Urothelium cell line (cell line): ENCODE results near the gene PISD.

ENCODE experiments used
- DNase-seq: peaks from one replicate; pipeline ENCODE4 v3.0.0; 2011; ENCODE audit warnings: low spot score, mixed read lengths
- FAIRE-seq: peaks from 2 replicates; lab custom pipeline; 2011; peaks lifted over from hg19 to GRCh38; lab: Jason Lieb, UNC

The PISD gene

DNA sequence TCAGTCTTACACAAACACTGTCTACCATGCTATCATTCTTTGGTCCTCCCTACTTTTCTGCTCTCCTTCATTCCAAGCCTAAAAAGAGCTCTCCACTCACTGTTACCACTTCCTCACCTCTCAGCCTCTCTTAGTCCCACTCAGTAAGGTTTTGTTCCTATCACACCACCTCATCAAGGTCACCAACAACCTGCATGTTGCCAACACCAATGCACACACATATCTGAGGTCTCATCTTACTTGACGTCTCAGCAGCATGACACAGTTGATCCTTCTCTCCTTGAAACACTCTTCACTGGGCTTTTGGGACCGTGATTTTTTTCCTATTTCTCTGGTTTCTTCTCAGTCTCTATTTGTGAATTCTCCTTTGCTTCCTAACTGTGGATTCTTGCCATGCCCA is 8.1 kb downstream of the PISD start:
- DNase-seq (no peak), FAIRE-seq (no peak)

DNA sequence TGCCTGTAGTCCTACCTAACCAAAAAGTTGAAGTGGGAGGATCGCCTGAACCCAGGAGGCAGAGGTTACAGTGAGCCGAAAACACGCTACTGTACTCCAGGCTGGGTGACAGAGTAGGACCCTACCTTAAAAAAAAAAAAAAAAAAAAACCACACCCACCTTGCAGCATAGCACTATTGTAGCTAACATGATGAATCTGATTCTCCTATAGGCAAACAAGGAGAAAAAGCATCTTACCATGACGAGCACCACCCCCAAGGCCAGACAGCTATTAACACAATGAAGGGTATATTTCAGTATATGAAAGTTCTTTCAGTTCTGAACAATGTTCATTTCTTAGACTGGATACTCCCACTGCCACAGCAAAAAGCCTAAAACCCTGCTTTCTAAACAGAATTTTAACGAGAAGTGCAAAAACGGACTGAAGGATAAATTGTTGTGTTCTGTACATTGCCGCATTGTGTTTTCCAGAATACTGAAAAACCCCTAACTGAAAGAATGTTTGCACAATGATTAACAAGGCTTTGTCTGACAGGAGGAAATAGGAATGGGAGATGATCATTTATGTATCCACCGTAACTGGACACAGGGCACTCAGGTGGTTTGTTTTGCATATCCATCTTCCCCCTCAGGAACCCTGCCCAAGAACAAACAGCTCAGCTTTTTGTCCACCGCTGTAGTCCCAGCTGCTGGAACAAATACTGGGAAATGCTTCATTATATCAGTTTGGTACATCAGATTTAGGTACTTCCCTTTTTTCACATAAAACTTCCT is 8.9 kb downstream of the PISD start:
- FAIRE-seq (no peak), DNase-seq (no peak)

DNA sequence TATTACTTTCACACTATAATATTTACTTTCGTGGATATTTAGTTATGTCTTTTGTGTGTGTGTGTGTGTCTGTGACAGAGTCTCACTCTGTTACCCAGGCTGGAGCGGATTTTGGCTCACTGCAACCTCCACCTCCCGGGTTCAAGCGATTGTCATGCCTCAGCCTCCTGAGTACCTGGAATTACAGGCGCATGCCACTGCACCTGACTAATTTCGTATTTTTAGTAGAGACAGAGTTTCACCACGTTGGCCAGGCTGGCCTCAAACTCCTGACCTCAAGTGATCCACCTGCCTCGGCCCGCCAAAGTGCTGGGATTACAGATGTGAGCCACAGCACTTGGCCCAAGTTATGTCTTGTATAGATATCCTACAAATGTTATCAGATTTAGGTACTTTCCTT is 9.9 kb downstream of the PISD start:
- FAIRE-seq (no peak), DNase-seq (no peak)

DNA sequence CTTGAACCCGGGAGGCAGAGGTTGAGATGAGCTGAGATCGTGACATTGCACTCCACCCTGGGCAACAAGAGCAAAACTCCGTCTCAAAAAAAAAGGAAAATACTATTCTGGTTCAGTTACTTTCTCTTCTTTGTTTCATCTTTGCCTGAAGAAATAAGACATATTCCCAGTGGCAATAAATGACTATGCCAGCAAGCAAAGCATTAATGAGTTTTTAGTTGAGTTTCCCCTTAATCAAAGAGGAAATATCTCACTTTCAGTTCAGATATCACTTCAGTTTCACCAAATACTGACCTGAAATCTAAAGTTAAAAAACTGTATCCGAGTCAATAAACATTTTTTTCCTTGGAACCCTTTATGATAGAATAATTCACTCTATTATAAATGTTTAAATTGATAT is 10.4 kb downstream of the PISD start:
- FAIRE-seq (no peak), DNase-seq (no peak)

DNA sequence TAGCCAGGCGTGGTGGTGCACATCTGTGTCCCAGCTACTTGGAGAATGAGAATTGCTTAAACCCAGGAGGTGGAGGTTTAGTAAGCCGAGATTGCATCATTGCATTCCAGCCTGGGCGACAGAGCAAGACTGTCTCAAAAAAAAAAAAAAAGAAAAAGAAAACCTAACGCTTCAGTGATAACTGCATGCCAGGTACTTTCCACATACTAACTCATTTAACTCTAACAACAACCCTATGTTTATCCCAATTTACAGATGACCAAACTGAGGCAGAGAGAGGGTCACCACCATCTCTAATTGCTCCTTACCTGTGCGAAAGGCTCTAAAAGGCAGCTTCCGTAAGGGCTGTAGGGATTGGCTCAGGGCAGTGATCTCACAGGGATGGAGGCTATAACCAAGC is 11.6 kb downstream of the PISD start:
- DNase-seq (no peak), FAIRE-seq (no peak)

DNA sequence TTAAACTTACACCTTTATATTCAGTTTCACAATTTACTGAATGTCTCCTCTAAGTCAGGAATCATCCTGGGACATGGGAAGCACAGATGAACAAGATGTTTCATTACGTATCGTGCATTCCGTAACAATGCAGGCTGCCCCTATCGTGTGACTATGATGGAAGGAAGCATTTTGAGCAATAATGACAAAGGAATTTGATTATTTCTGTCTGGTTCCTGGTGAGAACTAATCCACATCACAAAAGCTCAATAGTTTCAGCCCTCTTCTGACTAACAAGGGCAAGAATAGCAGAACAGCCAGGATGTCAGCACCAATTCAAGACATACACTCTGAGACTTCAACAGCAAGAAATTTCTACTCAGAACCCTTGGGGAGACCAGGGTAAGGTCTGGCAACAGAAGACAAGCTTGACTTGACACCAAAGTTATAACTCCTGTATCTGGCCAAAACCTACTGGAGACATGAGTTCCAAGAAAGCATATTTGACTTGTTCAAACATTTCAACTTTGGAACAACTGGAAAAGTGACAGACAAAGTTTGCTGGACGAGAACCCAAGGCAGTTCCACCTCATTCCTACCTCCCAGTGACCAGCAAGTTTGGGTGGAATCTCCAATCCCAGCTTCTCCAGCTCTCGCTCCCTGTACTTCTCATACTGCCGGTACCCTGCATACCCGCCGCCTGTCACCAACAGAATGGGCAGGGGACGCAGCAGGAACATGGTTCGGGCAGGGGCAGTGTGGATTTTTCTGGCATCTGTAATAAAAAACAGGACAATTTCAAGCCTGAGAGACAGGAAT is 14.3 kb downstream of the PISD start:
- no peak for FAIRE-seq

DNA sequence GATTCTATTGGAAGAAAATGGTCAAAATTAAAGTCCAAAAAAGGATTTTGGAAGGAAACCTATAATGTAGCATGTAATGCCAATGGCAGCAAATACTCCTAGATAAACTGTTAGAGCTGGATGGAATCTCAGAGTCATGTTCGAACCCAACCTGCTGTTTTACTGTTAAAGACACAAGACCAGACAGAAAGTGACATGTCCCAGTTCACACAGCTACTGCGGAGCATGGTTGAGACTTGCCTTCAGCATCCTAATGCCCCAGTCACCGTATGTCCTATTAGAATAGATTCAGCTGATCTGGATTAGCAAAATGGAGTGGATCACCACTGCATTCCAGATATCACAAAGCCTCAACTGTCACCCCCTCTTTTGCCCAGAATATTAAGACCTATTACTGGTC is 14.9 kb downstream of the PISD start:
- DNase-seq (no peak), FAIRE-seq (no peak)

More for the DNA sequence above, 14.3 kb downstream of the PISD start:
- DNase-seq, result no peak

DNA sequence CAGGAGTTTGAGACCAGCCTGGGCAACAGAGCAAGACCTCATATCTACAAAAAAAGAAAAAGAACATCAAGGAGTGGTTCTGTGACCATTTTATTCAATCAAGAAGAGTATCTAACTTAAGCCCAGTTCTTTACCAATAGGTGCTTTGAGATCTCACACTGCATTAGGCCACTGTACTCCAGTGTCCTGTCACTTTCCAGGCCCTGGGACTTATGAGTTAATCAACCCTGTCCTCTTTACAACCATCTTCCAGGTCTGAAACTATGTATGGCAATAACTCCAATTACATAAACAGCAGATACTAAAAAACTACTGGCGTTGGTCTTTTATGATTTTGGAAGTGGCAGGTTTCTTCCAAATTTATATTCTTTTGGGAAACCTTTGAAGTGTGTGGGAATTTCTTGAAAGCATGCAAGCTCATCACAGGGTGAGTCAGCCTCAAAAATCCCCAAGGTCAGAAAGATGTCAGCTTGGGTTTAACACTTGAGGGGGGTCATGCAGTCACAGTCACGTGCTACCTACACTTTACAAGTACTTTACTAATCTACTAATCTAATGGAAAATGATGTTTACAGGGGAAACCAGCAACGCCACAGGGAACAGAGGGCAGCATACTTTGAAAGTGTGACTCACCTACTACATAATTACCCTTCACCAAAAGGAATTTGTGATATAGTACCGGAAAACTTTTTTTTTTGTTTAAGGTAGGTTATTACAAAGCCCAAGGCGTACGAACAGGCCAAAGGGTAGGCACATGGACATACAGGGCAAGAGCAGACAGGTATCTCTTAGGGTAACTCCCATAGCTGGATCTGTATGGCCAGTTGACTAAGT is 15.6 kb downstream of the PISD start:
- DNase-seq (peak; percentile 81), FAIRE-seq (no peak)

DNA sequence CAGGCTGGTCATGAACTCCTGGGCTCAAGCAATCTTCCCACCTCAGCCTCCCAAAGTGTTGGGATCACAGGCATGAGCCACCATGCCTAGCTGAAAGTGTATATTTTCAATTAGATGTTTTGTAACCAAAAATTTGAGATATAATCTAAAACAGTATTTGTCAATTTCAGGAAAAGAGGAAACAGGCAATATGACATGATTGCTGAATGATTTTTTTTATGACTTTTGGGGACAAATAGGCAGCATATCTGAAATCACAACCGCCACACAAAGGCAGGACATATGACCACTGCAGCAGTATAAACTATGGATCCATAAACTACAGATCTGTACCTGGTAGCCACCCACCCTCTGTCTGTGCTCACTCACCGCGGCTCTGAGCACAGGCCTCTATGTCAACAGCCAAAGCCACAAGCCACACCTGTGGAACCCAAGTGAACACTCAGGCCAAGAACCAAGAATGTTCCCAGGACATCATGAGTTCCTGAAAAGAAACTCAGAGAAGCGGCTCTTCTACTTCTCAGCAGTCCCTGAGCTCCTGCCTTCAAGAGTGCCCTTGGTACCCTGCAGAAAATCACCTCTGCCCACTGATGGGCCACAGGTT is 22.5 kb downstream of the PISD start:
- FAIRE-seq (no peak), DNase-seq (no peak)

DNA sequence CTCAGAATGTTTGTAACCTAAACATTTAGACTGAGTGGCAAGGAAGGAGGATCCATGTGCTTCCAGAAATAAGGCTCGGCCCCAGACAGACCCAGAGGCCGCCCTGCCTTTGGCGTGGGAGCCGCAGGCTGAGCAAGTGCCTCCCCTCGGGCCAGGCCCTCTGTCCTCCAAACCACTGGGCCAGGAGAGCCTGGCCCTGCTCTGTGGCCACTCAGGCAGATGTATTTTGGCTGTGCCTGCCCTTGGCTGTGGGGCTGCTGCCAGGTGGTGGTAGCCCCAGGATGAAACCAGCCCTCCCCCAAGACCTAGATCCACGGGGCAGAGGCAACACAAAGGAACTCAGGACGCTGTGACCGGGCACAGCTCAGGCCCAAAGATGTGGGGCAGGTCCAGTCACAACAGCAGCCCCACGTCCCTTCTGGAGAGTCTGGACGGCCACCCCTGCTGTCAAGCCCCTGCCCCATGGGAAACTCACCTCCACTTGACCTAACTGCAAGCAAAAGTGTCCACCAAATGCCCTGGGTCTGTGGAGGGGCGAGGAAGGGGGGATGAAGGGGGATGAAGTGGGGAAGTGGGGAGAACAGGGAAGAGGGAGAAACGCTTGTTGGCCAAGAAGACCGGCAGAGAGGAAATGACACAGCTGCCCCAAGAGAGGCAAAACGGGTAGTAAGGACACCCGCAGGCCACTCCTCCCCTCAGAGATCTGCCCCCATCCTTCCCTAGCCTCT is 24.0 kb downstream of the PISD start:
- DNase-seq (no peak), FAIRE-seq (no peak)

DNA sequence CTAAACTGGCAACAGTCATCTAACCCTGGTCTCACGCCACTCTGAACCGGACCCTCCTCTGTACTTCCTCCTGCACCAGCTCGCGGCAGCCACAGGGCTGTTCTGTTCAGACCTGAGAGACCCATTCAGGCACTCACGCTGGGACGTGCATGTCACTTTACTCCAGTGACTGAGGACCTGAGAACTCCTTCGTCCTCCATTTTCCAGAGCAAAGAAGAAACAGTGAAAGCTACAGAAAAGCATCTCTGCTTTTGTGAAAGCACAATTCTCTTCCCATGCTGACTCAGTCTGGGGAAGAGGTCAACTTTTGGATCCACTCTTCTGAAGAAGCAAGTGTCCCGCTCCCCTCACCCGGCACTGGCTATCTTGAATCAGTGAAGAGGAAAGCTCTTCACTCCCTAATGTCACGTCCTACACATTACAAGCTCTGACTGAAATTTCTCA is 24.5 kb downstream of the PISD start:
- no peak for DNase-seq
- no peak for FAIRE-seq

DNA sequence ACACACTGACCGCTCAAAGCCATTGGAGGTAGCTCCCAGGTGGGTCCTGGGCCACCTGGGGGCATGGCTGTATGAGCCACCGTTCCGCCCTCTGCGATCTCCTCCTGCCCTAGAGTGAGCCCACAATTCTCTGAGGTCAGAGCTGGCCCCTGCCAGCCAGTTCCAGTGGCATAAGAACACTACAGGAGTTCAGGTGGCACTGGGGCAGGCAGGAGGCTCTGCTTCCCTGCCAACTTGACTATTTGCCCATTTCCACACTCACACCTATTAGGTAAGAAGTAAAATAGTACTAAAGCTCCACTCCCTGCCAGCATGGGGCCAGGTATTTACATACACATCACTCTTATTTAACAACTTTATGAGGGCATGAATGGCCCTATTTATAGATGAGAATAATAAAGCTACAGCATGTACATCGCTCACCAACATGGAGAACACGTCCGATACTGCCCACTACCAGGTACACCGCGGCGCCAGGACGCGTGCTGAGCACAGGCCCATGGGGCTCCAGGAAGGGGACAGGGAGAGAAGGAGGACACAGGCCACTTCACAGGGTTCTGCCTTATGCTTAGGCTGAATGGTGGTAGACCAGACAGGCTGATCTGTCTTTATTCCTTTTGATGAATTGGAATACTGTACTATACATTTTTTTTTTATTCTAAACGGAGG is 26.2 kb downstream of the PISD start:
- no peak for DNase-seq
- FAIRE-seq, result no peak

DNA sequence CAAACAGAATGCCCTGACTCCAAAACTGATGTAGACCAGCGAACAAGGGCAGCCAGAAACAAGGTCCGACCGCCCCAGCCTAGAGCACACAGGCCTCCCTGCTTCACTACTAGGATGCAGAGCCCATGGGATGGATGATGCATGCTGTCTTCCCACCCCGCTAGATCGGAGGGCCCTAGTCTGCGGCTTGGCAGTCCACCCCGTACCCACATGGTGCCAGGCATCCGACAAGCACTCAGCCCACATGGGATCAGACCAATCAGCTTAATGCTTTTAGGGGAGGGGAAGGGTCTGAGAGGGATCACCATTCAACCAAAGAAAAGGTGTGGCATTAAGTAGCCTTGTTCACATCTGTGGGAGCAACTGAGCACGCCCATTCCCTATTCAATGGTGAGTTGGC is 30.6 kb downstream of the PISD start:
- FAIRE-seq, result peak; percentile 30
- no peak for DNase-seq

DNA sequence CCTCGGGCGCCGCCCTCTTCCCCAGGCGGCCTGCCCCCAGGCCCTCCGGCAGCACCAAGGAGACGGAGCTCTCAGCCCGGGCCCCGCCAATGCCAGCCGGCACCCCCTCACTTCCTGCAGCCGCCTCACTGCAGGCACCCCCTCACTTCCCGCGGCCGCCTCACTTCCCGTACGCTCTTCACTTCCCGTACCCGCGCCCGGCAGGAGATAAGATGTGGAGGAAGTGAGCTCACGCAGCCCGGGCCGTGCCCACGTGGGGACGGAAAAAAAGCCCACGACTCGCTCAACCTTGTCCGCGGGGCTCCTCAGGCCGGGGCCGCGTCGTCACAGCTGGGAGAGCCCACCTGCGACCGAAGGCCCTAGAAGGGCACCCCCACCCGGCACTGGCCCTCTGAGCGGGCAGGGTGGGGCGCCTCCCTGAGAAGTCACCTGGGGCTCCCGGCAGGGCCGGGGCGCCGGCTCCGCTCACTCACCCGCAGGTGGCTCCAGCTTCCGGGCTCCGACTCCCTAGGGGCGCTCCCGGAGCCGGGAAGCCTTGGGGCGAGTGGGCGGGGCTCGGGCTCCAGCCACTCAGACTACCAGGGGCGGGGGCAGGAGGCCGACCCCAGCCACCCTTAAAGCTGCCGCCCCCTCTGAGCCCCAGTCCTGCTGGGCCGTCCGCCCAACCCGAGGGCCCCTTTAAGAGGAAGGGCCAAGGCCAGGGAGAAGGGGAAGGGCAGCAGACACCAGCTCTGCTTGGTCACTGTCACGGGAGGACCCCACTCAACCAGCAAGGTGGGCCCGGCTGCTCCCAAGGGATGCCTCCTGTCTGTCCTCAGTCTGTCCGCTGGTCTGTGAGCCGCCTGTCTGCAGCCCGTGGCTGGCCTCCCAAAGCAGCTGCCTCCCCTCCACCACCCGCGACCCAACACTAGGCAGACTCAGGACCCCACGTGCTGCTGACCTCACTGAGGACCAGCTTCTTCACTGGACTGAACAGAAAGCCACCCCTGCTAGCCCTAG is 31.4 kb downstream of the PISD start:
- peak; percentile 40 for FAIRE-seq
- DNase-seq, result peak; percentile 93

DNA sequence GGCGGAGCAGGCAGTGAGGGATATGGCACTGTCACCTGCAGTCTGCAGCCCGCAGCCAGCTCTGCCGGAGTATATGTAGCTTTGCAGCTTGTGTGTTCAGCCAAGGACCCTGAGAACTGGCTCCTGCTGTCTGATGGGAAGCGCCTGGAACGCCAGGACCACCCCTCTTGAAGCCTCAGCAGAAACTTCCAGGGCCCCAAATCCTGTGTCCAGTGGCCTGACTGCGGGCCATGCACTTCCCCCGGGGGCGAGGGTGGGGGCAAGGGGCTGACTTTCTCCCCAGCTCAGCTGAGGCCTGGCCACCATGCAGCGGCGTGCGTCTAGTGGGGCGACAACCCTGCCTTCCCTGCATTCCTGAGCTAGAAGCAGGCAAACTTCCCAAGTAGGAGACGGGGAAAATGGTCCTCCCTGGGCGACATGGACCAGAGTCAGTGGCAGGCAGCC is 32.3 kb downstream of the PISD start:
- no peak for FAIRE-seq
- no peak for DNase-seq

DNA sequence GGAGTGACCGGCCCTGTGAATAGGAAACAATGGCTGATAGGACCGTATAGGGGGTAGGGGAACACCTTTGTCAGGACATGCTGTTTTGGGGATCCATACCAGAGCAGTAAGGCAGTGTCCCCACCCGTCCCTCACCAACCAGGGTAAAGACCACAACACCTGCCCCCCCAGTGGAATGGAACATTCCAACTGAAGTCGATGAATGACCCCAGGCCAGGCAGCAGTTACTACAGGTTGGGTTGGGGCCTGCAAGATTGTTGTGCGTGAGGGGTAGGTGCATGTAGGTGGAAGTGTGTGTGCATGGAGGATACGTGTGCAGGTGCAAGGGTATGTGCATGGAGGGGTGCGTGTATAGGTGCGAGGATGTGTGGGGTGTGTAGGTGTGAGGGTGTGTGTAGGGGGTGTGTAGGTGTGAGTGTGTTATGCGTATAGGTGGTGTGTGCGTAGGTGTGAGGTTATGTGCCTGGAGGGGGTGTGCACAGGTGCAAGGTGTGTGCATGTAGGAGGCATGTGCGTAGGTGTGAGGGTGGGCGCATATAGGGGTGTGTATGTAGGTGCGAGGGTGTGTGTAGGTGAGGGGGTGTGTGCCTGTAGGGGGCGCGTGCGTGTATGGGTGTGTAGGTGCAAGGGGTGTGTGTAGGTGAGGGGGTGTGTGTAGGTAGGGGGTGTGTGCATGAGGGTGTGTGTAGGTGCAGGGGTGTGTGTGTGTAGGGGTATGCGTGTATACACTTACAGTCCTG is 32.9 kb downstream of the PISD start:
- DNase-seq (no peak), FAIRE-seq (peak; percentile 96)

DNA sequence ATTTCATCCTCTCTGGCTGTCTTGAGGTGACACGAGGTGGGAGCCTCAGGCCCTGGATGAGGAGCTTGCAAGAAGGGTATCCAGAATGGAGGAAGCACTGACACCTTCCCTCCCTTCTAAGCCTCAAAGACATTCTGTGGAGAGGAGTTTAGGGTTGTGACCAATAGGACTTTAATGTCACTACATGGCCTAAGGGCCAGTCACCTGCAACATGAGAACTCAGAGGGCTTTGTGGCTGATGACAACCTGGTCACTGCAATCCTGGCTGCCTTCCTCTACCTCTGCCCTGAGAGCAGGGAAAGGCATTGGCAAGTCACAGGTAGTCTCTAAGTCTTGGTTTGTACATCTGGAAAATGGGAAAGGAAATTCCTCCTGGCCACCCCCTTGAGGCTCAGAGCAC is 33.7 kb downstream of the PISD start:
- DNase-seq (no peak), FAIRE-seq (no peak)

DNA sequence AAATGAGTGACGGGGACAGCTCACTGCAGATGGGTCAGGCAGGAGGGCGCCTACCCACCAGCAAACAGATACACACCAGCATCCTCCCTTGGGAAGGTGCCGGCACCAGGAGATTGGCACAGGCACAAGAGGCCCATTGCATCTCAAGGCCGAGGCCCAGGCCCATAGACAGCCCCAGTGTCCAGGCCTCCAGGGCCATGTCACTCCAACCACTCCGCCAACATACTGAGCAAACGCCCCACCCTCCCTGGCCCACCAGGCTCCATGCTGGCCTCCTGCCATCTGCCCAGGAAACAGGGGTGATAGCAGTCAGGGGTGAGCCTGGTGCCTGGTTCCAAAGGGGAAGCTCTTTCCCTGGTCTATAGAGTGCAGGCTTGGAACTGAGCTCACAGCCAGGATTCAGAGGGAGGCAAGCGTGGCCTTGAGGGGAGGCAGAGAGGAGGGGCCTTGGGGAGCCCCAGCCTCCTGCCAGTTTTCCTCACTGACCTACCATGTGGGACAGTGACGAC is 34.7 kb downstream of the PISD start:
- DNase-seq, result no peak
- no peak for FAIRE-seq
